Measurements from ENCODE around the gene TXNDC11. TPM values are rescaled to one million over a fixed set of nuclear protein-coding genes. Genes with fewer than 3 reads are reported as not detected.

The TXNDC11 gene
- total RNA-seq, 2 experiments from 2014 or later: 30.7 to 38.3 TPM

- ATAC-seq (ENCODE audit: low read depth) (no peak), DNase-seq (no peak)
- Mint-ChIP-seq H3K27ac (no peak overlapping the region), H3K4me3 (no peak overlapping the region), H3K36me3 (no peaks in the 10 kb centered on the region), H3K27me3 (peaks cover 16% of the 10 kb centered on the region), H3K9me3 (no peaks in the 10 kb centered on the region), H3K4me1 (peaks cover 6% of the 10 kb centered on the region)
- POLR2A ChIA-PET: no interaction called here
These were observed 106.9 kb downstream of the TXNDC11 start for GRCh38 chr16:11635679-11636171.

- POLR2A ChIA-PET: no interaction called here
- Mint-ChIP-seq H3K4me1 (peaks cover 6% of the 10 kb centered on the region), H3K27ac (no peak overlapping the region), H3K27me3 (peaks cover 14% of the 10 kb centered on the region), H3K9me3 (no peaks in the 10 kb centered on the region), H3K36me3 (no peaks in the 10 kb centered on the region), H3K4me3 (no peak overlapping the region)
- DNase-seq (no peak), ATAC-seq (ENCODE audit: low read depth) (no peak)
These were observed 107.5 kb downstream of the TXNDC11 start for GRCh38 chr16:11635113-11635652.

GRCh38 chr16:11634312-11634711 lies 108.3 kb downstream of the TXNDC11 start:
- no peaks in the 10 kb centered on the region for H3K9me3 Mint-ChIP-seq
- no peaks in the 10 kb centered on the region for H3K36me3 Mint-ChIP-seq
- H3K27ac Mint-ChIP-seq: no peak overlapping the region
- POLR2A ChIA-PET: no interaction called here
- DNase-seq (no peak), ATAC-seq (ENCODE audit: low read depth) (no peak)
- H3K4me3 Mint-ChIP-seq: no peak overlapping the region
- H3K4me1 Mint-ChIP-seq: peaks cover 11% of the 10 kb centered on the region
- peaks cover 14% of the 10 kb centered on the region for H3K27me3 Mint-ChIP-seq

GRCh38 chr16:11633113-11633512 lies 109.5 kb downstream of the TXNDC11 start:
- ATAC-seq (ENCODE audit: low read depth) (no peak), DNase-seq (no peak)
- H3K9me3 Mint-ChIP-seq: no peaks in the 10 kb centered on the region
- H3K36me3 Mint-ChIP-seq: no peaks in the 10 kb centered on the region
- peaks cover 17% of the 10 kb centered on the region for H3K4me1 Mint-ChIP-seq
- no peak overlapping the region for H3K4me3 Mint-ChIP-seq
- H3K27ac Mint-ChIP-seq: no peak overlapping the region
- peaks cover 15% of the 10 kb centered on the region for H3K27me3 Mint-ChIP-seq
- POLR2A ChIA-PET: no interaction called here

GRCh38 chr16:11632455-11632939 lies 110.2 kb downstream of the TXNDC11 start:
- Mint-ChIP-seq H3K36me3 (no peaks in the 10 kb centered on the region), H3K27me3 (peaks cover 16% of the 10 kb centered on the region), H3K27ac (no peak overlapping the region), H3K9me3 (no peaks in the 10 kb centered on the region), H3K4me1 (peaks cover 18% of the 10 kb centered on the region), H3K4me3 (no peak overlapping the region)
- ATAC-seq (ENCODE audit: low read depth) (no peak), DNase-seq (no peak)
- POLR2A ChIA-PET: no interaction called here

GRCh38 chr16:11631214-11631613 lies 111.4 kb downstream of the TXNDC11 start:
- DNase-seq (no peak), ATAC-seq (ENCODE audit: low read depth) (no peak)
- H3K4me1 Mint-ChIP-seq: peaks cover 18% of the 10 kb centered on the region
- no peak overlapping the region for H3K27ac Mint-ChIP-seq
- no peaks in the 10 kb centered on the region for H3K36me3 Mint-ChIP-seq
- peaks cover 16% of the 10 kb centered on the region for H3K27me3 Mint-ChIP-seq
- H3K4me3 Mint-ChIP-seq: no peak overlapping the region
- H3K9me3 Mint-ChIP-seq: no peaks in the 10 kb centered on the region
- POLR2A ChIA-PET: interaction anchor here (0.6 to 1.1 kb wide), 3 partner anchors 9 to 43 kb away, joined by 3 to 5 read pairs (median 3); no protein-coding TSS in a partner anchor

- Mint-ChIP-seq H3K36me3 (no peaks in the 10 kb centered on the region), H3K4me1 (peaks cover 18% of the 10 kb centered on the region), H3K4me3 (no peak overlapping the region), H3K9me3 (no peaks in the 10 kb centered on the region), H3K27me3 (peaks cover 11% of the 10 kb centered on the region), H3K27ac (no peak overlapping the region)
- no peak for ATAC-seq (ENCODE audit: low read depth)
- DNase-seq: no peak
- POLR2A ChIA-PET: interaction anchor here (0.8 to 1.1 kb wide), 2 partner anchors 8 to 29 kb away, joined by 3 to 5 read pairs; no protein-coding TSS in a partner anchor
These were observed 111.9 kb downstream of the TXNDC11 start for GRCh38 chr16:11630768-11631056.

- DNase-seq (no peak), ATAC-seq (ENCODE audit: low read depth) (no peak)
- H3K4me1 Mint-ChIP-seq: peaks cover 22% of the 10 kb centered on the region
- H3K27ac Mint-ChIP-seq: no peak overlapping the region
- POLR2A ChIA-PET: interaction anchor here (0.7 to 1.1 kb wide), 3 partner anchors 8 to 45 kb away, joined by 3 to 5 read pairs (median 3); no protein-coding TSS in a partner anchor
- no peak overlapping the region for H3K4me3 Mint-ChIP-seq
- H3K9me3 Mint-ChIP-seq: no peaks in the 10 kb centered on the region
- no peaks in the 10 kb centered on the region for H3K36me3 Mint-ChIP-seq
- peaks cover 8% of the 10 kb centered on the region for H3K27me3 Mint-ChIP-seq
These were observed 112.5 kb downstream of the TXNDC11 start for GRCh38 chr16:11630046-11630767.

Other genes with a start within 250 kb of the TXNDC11 start
- 100 to 1,000 TPM; 109 TPM for gene LITAF, start 155.9 kb downstream of the TXNDC11 start, total RNA-seq
- gene SNN, start 74.4 kb downstream of the TXNDC11 start, total RNA-seq: 10 to 100 TPM; 30.1 to 31.8 TPM
- 10 to 100 TPM; 73.1 to 82.5 TPM for gene ZC3H7A, start 54.4 kb upstream of the TXNDC11 start, total RNA-seq
- 100 to 1,000 TPM; 159 to 165 TPM for gene RSL1D1, start 108.7 kb upstream of the TXNDC11 start, total RNA-seq
- 10 to 100 TPM; 88.3 to 90.7 TPM for gene GSPT1, start 173.1 kb upstream of the TXNDC11 start, total RNA-seq
- gene NPIPB2, start 199.2 kb upstream of the TXNDC11 start, total RNA-seq: 10 to 100 TPM; 18.1 to 18.3 TPM
- gene TNFRSF17, start 222.4 kb upstream of the TXNDC11 start, total RNA-seq: not detected
- gene SNX29, start 233.9 kb upstream of the TXNDC11 start, total RNA-seq: 10 to 100 TPM; 16.6 to 22.8 TPM